Spleen (tissue), 7 donors: ENCODE data around the gene EVC2.

Source experiments
- CTCF ChIP-seq, 11 experiments: fragments of 200-600 bp in 7 of 11; fragments of 450-650 bp in 4 of 11; sonication (generic) in 4 of 11; IDR thresholded peaks in 8 of 11; conservative IDR thresholded peaks in 3 of 11; 1 replicate in 7 of 11; 2 replicates in 4 of 11; pipeline versions ENCODE4 v1.4.0 to v1.8.0; 2016 to 2021; ENCODE audit warnings: antibody characterized with exemption in 11 of 11, inconsistent platforms in 4 of 11, mild to moderate bottlenecking in 1 of 11
- POLR2A ChIP-seq, 3 donors: fragments of 450-650 bp; IDR thresholded peaks; one replicate each; pipeline ENCODE4 v1.5.1; 2017; ENCODE audit warnings: antibody characterized with exemption in 3 of 3, mild to moderate bottlenecking in 1 of 3
- donor health status: DM: no; HTN: no; CAD: no; lungs with moderate emphysema.
- donor health status: DM: no; HTN: no; CAD: no.
- donor health status: DM: no; HTN: no; CAD: no.

- TF ChIP-seq CTCF (IDR thresholded peaks at IDR 0.05 in 8 of 11, conservative IDR thresholded peaks at IDR 0.05 in 3 of 11) (no peak), POLR2A (IDR thresholded peaks at IDR 0.05) (no peak)
Observed at GRCh38 chr4:5666741-5667140, 41.6 kb downstream of the EVC2 start.
